Activated T-cell treated with anti-CD3 and anti-CD28 coated beads, Interleukin-2, amount 50 U/mL, for 4 hours (primary cell): ENCODE results near the gene ARMC5. TPM values are rescaled to one million over a fixed set of nuclear protein-coding genes. Genes with fewer than 3 reads are reported as not detected.

Experiments used
- ATAC-seq, 2 donors: fragments of 200-7000 bp; cut with Tn5 transposase; one replicate each; pipeline ENCODE4 v1.10.0; 2021
- DNase-seq: peaks from one replicate; pipeline ENCODE4 v3.0.0-alpha.2; 2020
- H3K27me3 Mint-ChIP-seq: one replicate; pipeline ENCODE4 v1.8.0; 2021; ENCODE audit warnings: low read depth, mixed read lengths
- H3K36me3 Mint-ChIP-seq: one replicate; pipeline ENCODE4 v1.8.0; 2022; ENCODE audit warnings: mixed read lengths; ENCODE audit not compliant: insufficient read depth
- H3K4me1 Mint-ChIP-seq: one replicate; pipeline ENCODE4 v1.8.0; 2021; ENCODE audit warnings: low read depth, mixed read lengths
- H3K4me3 Mint-ChIP-seq: one replicate; pipeline ENCODE4 v1.8.0; 2021; ENCODE audit warnings: mild to moderate bottlenecking, moderate library complexity, mixed read lengths
- H3K9me3 Mint-ChIP-seq: one replicate; pipeline ENCODE4 v1.8.0; 2021; ENCODE audit warnings: mixed read lengths
- total RNA-seq, 3 donors: library from RNA; stranded (reverse); gene quantifications; one replicate each; pipeline ENCODE4 v1.2.1, GENCODE V29; 2021

ARMC5 gene
- total RNA-seq, 3 donors from 2014 or later: 18.4 to 18.9 (median 18.7) TPM

DNA sequence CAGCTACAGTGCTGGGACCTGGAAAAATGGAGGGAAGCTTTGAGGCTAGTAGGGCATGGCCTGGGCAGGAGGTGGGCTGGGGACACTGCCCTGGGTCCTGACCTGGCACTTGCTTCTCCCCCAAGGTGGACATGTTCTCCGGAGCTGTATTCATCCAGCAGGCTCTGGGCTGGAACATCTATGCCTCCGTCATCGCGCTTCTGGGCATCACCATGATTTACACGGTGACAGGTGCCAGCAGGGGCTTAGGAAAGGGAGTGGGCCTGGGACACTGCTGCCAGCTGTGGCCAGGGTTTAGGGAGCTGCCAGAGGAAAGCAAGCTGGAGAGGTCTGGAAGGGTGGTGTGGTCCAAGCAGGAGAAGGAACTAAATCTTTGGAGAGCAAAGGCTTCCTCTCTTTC lies 26.7 kb downstream of the ARMC5 start:
- no peak for ATAC-seq
- Mint-ChIP-seq H3K4me3 (no peak overlapping the region), H3K9me3 (no peaks in the 10 kb centered on the region), H3K36me3 (peaks cover 4% of the 10 kb centered on the region), H3K4me1 (peaks cover 13% of the 10 kb centered on the region), H3K27me3 (no peaks in the 10 kb centered on the region)
- DNase-seq: no peak

DNA sequence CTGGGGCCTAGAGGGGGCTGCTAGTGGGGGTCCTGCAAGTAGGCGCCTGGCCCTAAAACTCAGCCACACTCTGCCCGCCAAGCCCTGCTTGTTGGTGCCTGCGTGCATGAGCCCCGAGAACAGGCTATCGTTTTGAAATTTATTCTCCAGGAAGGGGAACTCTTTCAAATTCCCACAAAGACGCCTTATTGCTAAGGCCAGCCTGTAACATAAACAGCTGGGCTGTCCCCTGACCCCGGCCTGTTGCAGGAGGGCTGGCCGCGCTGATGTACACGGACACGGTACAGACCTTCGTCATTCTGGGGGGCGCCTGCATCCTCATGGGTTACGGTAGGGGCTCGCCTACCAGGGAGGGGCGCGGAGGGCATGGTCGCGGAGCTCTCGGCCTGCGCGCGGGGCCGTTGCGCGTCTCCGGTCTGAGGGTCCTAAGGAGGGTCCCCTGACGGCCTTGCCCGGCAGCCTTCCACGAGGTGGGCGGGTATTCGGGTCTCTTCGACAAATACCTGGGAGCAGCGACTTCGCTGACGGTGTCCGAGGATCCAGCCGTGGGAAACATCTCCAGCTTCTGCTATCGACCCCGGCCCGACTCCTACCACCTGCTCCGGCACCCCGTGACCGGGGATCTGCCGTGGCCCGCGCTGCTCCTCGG lies 27.9 kb downstream of the ARMC5 start:
- H3K9me3 Mint-ChIP-seq: no peaks in the 10 kb centered on the region
- peaks cover 13% of the 10 kb centered on the region for H3K4me1 Mint-ChIP-seq
- ATAC-seq (peak in 1 of 2 donors; percentile 22), DNase-seq (no peak)
- H3K36me3 Mint-ChIP-seq: peaks cover 4% of the 10 kb centered on the region
- no peaks in the 10 kb centered on the region for H3K27me3 Mint-ChIP-seq
- H3K4me3 Mint-ChIP-seq: peak overlapping the region; percentile 87

DNA sequence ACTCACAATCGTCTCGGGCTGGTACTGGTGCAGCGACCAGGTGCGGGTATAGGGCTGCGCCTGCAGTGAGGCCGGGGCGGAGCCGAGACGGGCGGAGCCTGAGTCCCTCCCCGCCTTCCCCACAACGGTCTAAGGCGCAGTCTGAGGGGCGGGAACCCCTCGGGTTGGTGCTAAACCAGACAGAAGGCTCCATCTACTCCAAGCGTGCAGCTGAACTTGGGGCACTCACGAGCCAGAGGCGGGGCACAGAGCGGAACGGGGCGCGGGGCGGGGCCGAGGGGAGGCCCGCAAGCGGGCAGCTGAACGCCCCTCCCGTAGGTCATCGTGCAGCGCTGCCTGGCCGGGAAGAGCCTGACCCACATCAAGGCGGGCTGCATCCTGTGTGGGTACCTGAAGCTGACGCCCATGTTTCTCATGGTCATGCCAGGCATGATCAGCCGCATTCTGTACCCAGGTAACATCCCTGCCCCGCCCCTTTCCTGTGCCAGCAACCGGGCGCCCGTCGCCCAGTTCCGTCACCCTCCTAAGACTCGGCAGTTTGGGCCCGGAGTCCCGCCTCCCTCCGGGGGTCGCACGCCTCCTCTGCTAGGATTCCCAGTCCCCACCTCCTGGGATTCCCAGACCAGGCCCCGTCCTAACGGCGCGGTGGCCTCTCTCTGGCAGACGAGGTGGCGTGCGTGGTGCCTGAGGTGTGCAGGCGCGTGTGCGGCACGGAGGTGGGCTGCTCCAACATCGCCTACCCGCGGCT lies 28.6 kb downstream of the ARMC5 start:
- H3K9me3 Mint-ChIP-seq: no peaks in the 10 kb centered on the region
- peak overlapping the region; percentile 87 for H3K4me3 Mint-ChIP-seq
- peak; percentile 67 for DNase-seq
- H3K4me1 Mint-ChIP-seq: peaks cover 13% of the 10 kb centered on the region
- ATAC-seq: peak; percentile 95 to 97
- H3K36me3 Mint-ChIP-seq: peaks cover 4% of the 10 kb centered on the region
- no peaks in the 10 kb centered on the region for H3K27me3 Mint-ChIP-seq

DNA sequence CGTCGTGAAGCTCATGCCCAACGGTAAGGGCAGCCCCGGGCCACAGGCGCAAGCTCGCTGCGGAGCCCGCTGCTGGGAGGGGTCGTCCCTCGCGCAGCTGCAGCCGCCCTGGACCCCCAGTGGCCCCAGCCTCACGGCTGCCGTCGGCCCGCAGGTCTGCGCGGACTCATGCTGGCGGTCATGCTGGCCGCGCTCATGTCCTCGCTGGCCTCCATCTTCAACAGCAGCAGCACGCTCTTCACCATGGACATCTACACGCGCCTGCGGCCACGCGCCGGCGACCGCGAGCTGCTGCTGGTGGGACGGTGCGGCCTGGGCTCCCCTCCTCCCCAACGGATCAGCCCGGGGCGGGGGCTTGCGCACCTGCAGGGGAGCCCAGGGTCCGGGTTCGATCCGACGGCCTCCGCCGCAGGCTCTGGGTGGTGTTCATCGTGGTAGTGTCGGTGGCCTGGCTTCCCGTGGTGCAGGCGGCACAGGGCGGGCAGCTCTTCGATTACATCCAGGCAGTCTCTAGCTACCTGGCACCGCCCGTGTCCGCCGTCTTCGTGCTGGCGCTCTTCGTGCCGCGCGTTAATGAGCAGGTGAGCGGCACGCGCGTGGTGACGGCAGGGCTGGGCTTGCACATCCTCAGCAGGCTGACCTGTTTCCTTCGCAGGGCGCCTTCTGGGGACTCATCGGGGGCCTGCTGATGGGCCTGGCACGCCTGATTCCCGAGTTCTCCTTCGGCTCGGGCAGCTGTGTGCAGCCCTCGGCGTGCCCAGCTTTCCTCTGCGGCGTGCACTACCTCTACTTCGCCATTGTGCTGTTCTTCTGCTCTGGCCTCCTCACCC lies 29.4 kb downstream of the ARMC5 start:
- peaks cover 10% of the 10 kb centered on the region for H3K36me3 Mint-ChIP-seq
- H3K9me3 Mint-ChIP-seq: no peaks in the 10 kb centered on the region
- H3K27me3 Mint-ChIP-seq: no peaks in the 10 kb centered on the region
- peak overlapping the region; percentile 87 for H3K4me3 Mint-ChIP-seq
- H3K4me1 Mint-ChIP-seq: peaks cover 13% of the 10 kb centered on the region
- DNase-seq (no peak), ATAC-seq (no peak)

DNA sequence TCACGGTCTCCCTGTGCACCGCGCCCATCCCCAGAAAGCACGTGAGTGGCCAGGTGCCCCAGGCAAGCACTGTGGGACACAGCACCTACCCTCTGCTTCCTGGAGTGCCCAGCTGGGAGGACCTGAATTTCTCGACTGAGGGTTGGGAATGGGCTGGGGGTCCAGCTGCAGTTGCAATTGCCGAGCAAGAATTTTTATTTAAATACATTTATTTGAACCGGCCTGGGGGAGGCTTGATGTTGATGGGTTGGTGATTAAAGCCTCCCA lies 29.9 kb downstream of the ARMC5 start:
- Mint-ChIP-seq H3K4me1 (peaks cover 13% of the 10 kb centered on the region), H3K27me3 (no peaks in the 10 kb centered on the region), H3K4me3 (no peak overlapping the region), H3K9me3 (no peaks in the 10 kb centered on the region), H3K36me3 (peaks cover 10% of the 10 kb centered on the region)
- no peak for DNase-seq
- no peak for ATAC-seq

DNA sequence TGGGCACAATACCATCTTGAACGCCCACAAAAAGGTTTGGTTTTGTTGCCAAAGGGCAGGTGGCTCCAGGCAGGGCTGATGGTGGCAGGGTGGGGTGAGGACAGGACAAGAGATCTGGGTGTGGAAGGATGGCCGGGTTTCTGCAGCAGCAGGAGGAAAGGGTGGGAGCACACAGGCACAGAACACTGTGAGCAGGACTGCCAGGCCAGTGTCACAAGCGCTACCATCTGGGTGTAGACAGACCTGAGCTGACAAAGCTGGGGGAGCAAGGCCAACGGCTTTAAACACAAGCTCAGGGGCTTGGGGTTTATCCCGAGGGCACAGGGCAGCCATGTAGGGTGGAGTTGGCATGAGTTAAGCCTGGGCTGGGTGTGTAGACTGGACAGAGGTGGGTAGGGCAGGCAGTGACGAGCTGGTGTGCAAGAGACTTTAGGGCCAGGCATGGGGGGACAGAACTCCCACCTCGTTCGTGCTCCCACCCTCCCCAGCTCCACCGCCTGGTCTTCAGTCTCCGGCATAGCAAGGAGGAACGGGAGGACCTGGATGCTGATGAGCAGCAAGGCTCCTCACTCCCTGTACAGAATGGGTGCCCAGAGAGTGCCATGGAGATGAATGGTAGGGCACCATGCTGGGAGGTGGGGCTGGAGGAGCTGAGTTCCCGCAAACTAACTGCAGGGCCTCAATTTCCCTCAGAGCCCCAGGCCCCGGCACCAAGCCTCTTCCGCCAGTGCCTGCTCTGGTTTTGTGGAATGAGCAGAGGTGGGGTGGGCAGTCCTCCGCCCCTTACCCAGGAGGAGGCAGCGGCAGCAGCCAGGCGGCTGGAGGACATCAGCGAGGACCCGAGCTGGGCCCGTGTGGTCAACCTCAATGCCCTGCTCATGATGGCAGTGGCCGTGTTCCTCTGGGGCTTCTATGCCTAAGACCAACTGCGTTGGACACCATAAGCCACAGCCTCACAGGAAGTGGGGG lies 30.6 kb downstream of the ARMC5 start:
- DNase-seq: no peak
- H3K27me3 Mint-ChIP-seq: no peaks in the 10 kb centered on the region
- peak overlapping the region; percentile 4 for H3K4me3 Mint-ChIP-seq
- peaks cover 10% of the 10 kb centered on the region for H3K36me3 Mint-ChIP-seq
- ATAC-seq: no peak
- peaks cover 13% of the 10 kb centered on the region for H3K4me1 Mint-ChIP-seq
- no peaks in the 10 kb centered on the region for H3K9me3 Mint-ChIP-seq

DNA sequence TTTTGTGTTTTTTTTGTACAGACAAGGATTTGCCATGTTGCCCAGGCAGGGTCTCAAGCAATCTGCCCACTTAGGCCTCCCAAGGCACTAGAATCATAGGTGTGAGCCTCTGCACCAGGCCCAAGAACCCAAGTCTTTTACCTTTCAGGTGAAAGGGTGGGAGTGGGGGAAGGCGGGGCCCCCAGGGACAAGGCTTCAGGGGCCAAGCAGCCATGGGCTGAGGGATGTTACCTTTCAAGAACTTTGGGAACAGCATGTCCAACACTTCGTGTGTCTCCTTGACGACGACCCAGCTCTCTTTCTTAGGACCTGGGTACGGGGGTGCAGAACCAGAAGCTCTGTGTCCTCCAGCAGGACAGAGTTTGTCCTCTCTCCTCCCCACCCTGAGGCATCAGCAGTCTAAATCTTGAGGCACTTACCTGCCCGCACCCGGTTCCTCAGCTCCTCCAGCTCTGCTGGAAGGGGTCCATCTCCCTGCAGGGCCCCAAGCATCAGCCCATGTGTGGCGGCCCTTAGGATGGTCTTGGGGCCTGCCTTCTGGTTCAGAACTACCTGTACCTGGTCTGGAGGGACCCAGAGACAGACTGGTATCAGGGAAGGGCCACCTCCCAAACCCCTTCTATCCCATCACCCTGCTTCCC lies 32.6 kb downstream of the ARMC5 start:
- Mint-ChIP-seq H3K4me1 (peaks cover 5% of the 10 kb centered on the region), H3K9me3 (no peaks in the 10 kb centered on the region), H3K27me3 (no peaks in the 10 kb centered on the region), H3K36me3 (peaks cover 11% of the 10 kb centered on the region), H3K4me3 (no peak overlapping the region)
- DNase-seq: no peak
- no peak for ATAC-seq

DNA sequence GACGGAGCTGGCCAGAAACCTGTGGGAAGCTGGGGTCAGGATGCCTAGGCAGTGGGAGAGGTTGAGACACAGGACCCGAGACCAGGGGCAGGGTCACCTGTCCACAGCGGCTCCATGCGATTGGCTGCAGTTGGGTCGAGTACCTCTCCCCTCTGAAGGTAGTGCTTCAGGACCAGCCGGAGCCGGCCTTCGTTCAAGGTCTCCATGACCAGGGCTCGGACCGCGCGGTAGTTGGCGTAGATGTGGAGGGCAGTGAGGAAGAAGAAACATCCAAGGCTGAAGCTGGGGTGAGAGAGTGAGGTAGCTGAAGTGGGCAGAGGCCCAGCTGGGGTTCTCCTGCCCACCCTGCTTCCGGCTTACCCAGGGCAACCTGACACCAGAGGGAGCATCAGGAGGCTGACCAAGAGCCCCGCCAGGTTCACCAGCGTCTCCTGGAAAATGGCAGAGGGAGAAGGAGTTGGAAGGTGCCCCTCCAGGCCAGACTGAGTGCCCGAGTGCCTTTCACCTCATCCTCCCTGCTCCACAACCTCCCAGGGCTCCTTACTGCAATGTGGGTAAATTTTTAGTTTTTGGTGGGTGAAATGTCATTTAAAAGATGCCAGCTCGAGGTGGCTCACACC lies 34.3 kb downstream of the ARMC5 start:
- Mint-ChIP-seq H3K36me3 (peaks cover 17% of the 10 kb centered on the region), H3K4me1 (peaks cover 2% of the 10 kb centered on the region), H3K4me3 (no peak overlapping the region), H3K27me3 (no peaks in the 10 kb centered on the region), H3K9me3 (no peaks in the 10 kb centered on the region)
- ATAC-seq: no peak
- no peak for DNase-seq

DNA sequence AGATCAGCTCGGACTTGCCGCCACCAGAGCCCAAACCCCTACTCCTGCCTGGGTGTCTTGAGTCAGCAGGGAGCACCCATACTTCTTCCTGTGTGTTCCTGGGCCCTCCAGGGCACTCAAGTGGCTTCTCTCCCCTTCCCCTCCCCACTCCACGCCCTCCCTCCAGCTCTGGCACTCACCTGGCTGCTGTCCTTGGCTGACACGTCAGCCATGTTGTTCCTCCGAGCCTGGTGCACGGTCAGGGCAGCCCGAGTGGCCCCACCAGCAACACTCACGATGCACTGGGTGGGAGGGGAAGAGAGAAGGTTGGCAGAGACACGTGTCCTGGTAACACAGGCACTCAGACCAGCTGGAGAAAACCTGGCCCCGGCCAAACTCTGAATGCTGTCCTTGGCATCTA lies 37.4 kb downstream of the ARMC5 start:
- DNase-seq (no peak), ATAC-seq (no peak)
- Mint-ChIP-seq H3K4me1 (peaks cover 2% of the 10 kb centered on the region), H3K27me3 (no peaks in the 10 kb centered on the region), H3K4me3 (no peak overlapping the region), H3K9me3 (no peaks in the 10 kb centered on the region), H3K36me3 (peaks cover 19% of the 10 kb centered on the region)

DNA sequence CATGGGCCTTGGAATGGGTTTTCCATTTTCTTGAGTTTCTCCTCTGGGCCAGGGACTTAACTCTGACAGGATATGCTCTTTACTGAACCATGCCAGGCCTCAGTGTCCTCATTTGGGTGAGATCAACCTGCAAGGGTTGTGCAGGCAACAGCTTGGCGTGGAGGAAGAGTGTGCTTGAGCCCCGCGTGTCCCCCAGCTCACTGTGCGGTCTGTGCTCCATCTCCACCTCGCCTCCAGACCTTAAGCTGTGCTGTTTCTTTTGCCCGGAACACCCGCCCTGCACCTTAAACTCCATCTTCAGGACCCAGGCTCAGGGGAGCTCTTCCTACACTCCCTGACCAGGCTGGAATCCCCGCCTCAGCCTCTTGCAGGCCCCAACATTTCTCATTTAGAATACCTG lies 39.2 kb downstream of the ARMC5 start:
- no peak for ATAC-seq
- Mint-ChIP-seq H3K4me1 (peaks cover 2% of the 10 kb centered on the region), H3K4me3 (no peak overlapping the region), H3K36me3 (peaks cover 15% of the 10 kb centered on the region), H3K27me3 (no peaks in the 10 kb centered on the region), H3K9me3 (no peaks in the 10 kb centered on the region)
- DNase-seq: no peak

DNA sequence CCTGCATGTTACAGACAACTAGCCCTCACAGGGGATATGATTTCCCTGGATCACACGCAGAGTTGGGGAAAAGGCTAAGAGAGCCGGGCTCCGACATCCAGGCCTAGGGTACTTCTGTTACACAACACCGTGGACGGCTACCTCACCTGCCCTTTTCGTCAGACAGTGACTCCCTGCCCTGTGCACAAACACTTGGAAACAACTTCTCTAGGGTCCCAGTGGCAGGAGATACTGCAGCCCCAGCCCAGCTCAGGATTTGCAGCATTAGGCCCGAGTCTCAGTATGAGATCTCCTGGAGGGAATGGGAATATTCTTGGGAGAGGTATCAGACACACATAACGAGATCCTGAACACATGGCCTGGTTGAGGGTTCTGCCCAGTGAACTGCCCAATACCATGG lies 40.6 kb downstream of the ARMC5 start:
- Mint-ChIP-seq H3K4me3 (no peak overlapping the region), H3K9me3 (no peaks in the 10 kb centered on the region)

DNA sequence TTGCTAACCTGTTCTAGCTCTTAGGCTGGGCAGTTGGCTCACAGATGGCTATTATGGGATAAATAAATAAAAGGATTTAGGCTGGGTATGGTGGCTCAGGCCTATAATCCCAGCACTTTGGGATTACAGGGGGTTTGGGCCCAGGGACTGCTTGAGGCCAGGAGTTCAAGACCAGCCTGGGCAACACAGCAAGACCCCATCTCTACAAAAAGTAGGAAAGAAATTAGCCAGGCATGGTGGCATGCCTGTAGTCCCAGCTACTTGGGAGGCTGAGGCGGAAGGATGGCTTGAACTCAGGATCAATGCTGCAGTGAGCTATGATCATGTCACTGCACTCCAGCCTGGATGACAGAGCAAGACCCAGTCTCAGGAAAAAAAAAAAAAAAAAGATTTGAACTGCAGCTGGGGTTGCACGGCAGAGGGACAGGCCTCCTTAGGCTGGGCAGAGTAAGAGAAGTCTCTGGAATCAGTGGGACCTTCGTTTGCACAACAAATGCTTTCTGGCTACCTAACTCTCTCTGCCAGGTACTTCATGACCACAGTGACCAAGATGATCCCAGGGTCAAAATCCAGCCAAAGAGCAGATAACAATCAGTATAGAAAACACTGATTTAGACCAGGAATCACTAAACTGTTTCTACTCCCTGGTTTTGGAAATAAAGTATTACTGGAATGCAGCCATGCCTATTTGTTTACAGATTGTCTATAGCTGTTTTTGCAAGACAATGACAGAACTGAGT lies 42.1 kb downstream of the ARMC5 start:
- Mint-ChIP-seq H3K4me3 (no peak overlapping the region), H3K4me1 (peaks cover 19% of the 10 kb centered on the region), H3K9me3 (no peaks in the 10 kb centered on the region), H3K36me3 (peaks cover 21% of the 10 kb centered on the region), H3K27me3 (no peaks in the 10 kb centered on the region)
- ATAC-seq (no peak), DNase-seq (no peak)

More for the DNA sequence above, 40.6 kb downstream of the ARMC5 start:
- DNase-seq (no peak), ATAC-seq (no peak)
- no peaks in the 10 kb centered on the region for H3K27me3 Mint-ChIP-seq
- H3K4me1 Mint-ChIP-seq: peaks cover 6% of the 10 kb centered on the region
- H3K36me3 Mint-ChIP-seq: peaks cover 16% of the 10 kb centered on the region

DNA sequence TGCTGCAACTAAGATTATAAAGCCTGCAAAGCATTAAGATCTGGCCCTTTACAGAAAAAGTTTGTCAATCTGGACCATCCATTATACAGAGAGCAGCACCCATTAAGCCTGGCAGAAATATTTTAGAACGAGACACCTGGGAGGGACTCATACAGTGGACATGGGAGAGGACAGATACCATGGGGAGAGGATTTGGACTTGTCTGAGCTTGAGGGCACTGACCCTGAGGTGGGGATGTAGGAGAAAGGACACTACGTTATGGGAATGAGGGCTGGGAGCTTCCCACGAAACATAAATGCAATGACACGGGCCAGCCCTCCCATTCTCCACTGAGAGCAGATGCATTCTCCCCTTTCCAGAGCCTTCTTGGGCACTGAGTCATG lies 42.7 kb downstream of the ARMC5 start:
- no peaks in the 10 kb centered on the region for H3K9me3 Mint-ChIP-seq
- no peak for ATAC-seq
- peaks cover 24% of the 10 kb centered on the region for H3K4me1 Mint-ChIP-seq
- peaks cover 19% of the 10 kb centered on the region for H3K36me3 Mint-ChIP-seq
- no peak overlapping the region for H3K4me3 Mint-ChIP-seq
- no peaks in the 10 kb centered on the region for H3K27me3 Mint-ChIP-seq
- no peak for DNase-seq
